ELR (cell line): ENCODE results near the gene SYP.
"Not testable (repeated sequence)": the region's sequence is repeated elsewhere in the genome, so short reads cannot be mapped to it uniquely, and the experiment has no call there.

Source experiments
- DNase-seq: peaks from one replicate; pipeline ENCODE4 v3.0.0-alpha.2; 2015; ENCODE audit warnings: low read depth

SYP gene

DNA sequence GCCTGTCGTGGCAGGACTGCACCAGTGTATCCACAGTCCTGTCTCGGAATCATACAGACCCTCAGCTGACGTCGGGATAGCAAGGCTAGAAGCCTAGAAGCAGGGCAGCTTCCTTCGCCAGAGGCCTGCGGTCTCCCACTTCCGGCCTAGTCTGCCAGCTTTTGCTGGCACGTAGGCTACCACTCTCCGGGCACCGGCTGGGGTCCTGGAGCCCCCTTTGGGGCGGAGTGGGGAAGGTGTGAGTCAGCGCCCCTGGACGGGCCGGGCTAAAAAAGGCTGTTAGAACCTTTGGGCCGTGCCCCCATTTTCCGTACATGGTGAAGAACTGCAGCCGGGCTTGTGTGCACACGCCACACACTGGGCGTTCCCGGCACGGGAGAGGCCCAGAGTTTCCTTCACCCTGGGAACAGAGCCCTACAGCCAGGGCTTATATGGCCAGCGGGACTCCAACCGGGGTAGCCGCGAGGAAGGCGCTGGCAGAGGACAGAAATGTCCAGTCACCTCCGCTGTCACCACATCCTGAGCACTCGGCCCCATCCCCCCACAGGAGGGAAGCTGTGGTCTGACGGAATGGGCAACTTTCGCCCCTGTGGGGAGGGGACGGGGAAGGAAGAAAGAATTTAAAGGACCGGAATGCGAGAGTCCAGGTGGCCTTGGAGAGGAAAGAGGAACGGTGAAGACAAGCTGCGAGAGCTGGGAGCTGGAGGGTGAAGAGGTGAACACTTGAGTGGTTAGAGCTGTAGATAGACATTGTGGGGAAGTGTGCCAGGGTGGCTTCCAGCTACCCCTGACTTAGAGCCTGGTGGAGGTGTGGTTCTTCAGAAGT, 32.9 kb downstream of the SYP start:
- DNase-seq = peak; percentile 77

DNA sequence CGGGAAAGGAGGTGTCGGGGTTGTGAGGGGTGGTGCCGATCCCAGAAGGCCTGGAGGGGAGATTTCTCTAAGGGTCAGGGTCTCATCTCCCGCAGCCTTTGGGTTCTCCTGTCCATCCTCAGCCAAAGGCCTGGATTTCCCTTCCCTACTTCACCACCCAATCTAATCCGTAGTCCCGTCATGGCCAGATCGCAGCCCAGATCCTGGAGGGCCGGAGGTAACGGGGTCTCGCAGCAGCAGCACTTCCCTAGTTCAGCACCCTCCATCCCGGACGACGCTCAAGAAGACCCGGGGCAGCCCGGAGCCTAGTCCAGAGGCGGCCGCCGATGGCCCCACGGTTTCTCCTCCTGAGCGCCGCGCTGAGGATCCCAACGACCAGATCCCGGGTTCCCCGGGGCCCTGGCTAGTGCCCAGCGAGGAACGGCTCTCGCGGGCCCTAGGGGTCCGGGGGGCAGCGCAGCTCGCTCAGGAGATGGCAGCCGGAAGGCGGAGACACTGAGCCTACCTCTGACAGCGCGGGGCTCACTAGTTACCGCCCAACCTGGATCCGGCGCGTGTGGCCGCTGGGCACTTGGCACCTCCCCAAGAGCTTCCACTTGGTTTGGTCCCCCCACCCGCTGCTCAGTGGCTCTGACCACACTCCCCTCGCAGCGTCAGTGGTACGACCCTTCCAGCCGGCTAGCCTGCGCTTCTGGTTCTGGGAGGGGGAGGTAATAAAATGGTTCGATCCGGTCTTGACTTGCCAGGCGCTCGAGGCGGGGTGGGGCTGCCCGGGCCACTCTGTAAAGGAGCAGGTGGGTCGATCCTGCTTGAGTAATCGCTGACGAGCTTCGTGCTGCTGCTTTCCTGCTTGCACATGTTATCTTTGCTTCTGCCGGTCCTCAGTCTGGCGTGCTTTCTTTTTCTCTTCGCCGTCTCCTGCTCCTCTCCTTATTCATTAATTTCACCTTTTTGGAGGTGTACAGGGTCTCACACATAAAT, 33.8 kb downstream of the SYP start:
- DNase-seq = peak; percentile 85

DNA sequence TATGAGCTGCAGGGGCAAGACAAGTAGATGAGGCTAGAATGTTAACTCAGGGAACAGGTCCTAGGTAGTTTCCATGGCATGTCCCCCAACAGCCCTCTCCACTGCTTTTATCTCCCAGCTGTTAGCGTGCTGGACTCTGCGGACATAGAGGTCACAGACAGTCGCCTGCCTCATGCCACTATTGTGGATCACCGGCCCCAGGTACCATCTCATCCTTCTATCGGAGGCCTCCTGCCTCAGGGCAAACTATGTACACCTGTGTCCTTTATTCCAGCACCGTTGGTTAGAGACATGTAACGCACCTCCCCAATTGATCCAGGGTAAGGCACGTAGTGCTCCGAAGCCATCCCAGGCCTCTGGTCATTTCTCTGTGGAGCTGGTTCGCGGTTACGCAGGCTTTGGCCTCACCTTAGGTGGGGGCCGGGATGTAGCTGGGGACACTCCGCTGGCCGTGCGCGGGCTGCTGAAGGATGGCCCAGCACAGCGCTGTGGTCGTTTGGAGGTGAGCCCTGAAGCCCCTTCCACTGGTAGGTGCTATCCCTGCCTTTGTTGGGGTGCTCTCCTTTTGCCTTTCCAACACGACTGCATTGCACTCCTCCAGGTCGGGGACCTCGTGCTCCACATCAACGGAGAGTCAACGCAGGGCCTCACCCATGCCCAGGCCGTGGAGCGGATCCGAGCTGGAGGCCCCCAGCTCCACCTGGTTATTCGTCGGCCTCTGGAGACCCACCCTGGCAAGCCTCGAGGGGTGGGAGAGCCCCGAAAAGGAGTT, 35.2 kb downstream of the SYP start:
- no peak for DNase-seq

DNA sequence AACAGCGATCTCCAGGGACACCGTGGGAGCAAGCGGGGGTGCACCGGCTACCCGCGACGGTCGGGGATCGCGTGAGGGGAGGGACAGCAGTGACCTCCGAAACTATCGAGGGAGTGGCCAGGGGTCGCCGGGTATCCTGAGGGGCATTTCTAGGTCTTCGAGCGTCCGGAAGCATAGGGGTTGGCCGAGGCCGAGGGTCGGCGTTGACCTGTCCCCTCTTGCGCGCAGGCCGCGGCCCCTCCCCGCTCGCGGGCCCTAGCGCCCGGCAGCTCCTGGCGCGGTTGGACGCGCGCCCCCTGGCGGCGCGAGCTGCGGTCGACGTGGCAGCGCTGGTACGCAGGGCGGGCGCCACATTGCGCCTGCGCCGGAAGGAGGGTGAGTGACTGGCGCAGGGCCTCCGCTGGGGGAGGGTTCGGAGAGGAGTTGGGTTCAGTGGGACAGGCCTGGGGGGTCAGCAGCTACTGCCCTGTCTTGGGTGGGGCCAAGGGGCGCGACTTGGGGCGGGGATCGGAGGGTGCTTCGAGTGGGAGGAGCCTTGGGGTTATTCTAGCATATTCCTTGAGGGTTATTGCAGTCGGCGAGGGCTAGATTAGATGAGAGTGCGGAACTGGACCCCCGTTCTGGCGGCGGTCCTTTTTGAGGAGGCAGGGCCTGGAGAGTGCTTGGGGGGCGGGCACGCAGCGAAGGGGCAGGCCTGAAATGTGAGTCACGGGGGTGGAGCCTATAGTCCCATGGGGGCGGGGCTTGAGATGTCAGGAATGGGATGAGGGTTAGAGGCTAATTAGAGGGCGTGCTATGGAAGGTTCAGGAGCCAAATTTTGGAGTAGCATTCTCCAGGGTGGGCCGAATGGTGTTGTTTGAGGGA, 36.2 kb downstream of the SYP start:
- peak; percentile 83 for DNase-seq

DNA sequence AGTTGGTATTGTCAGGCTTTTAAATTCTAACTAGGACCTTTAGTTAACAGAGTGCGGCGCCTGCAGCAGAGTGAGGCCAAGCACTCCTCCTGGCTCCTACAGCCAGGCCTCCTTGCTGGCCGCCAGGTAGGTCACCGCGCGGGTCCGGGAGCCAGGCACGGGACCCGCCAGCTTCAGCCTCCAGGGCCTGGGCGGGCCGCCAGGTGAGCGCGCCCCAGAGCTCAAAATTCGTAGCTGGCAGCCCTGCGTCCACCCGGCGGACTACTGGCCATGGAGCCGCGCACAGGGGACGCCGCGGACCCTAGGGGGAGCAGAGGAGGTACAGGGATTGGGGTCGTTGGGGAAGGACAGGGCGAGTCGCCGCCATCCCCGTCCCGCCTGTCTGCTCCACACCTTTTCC, 37.4 kb downstream of the SYP start, which contains the start of gene MAGIX:
MAGIX (plus strand) TSS at position 139 of the 400 bp plus-strand sequence; CDS start at position 271, 132 bp downstream.
- DNase-seq = no peak

DNA sequence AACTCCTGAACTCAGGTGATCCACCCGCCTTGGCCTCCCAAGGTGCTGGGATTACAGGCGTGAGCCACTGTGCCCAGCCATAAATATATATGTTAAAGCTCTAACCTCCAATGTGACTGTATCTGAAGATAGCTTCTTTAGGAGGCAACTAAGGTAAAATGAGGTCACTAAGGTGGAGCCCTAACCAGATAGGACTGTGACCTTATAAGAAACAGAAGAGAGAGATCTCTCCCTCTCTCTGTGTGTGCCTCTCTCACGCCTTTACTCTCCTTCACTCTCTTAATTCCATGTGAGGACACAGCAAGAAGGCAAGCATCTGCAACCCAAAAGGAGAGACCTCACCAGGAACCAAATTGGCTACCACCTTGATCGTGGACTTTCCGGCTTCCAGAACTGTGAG, 38.4 kb downstream of the SYP start:
- DNase-seq = no peak

DNA sequence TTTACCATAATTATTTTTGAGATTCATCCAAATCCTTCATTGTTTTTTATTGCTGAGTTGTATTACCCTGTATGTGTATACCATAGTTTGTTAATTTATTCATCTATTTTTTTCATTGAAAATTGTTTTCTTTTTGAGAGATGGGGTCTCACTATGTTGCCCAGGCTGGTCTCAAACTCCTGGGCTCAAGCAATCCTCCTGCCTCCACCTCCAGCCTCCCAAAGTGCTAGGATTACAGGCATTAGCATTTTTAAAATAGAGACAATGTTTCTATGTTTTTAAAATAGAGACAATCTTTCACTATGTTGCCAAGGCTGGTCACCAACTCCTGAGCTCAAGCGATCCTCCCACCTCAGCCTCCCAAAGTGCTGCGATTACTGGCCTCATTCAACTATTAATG, 39.1 kb downstream of the SYP start:
- DNase-seq = no peak

DNA sequence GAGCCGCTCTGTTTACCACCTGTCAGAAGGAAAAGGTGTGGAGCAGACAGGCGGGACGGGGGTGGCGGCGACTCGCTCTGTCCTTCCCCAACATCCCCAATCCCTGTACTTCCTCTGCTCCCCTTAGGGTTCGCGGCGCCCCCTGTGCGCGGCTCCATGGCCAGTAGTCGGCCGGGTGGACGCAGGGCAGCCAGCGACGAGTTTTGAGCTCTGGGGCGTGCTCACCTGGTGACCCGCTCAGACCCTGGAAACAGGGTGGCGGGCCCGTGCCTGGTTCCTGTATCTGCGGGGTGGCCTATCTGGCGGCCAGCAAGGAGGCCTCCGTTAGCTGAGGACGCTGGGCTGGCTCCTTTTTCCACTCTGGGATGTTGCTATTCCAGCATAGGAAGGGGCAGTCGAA, 42.8 kb downstream of the SYP start:
- no peak for DNase-seq

DNA sequence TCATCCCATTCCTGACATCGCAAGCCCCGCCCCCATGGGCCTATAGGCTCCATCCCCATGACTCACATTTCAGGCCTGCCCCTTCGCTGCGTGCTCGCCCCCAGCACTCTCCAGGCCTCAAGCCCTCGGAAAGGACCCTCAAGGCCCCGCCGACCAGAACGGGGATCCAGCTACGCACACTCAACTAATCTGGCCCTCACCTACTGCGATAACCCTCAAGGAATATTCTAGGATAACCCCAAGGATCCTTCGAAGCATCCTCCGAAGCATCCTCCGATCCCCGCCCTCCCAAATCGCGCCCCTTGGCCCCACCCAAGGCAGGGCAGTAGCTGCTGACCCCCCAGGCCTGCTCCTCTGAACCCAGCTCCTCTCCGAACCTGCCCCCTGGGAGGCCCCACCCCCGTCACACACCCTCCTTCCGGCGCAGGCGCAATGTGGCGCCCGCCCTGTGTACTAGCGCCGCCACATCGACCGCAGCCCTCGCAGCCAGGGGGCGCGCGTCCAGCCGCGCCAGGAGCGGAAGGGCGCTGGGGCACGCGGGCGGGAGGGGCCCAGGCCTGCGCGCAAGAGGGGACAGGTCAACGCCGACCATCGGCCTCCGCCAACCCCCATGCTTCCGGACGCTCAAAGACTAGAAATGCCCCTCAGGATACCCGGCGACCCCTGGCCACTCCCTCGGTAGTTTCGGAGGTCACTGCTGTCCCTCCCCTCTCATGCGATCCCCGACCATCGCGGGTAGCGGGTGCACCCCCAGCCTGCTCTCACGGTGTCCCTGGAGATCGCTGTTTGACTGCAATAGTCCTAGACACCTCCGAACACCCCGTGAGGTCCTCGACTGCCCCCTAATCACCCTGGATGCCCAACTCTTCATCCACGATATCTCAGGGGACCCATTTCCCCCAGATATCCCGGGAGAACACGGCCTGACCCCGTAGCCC, 43.8 kb downstream of the SYP start:
- peak; percentile 92 for DNase-seq

DNA sequence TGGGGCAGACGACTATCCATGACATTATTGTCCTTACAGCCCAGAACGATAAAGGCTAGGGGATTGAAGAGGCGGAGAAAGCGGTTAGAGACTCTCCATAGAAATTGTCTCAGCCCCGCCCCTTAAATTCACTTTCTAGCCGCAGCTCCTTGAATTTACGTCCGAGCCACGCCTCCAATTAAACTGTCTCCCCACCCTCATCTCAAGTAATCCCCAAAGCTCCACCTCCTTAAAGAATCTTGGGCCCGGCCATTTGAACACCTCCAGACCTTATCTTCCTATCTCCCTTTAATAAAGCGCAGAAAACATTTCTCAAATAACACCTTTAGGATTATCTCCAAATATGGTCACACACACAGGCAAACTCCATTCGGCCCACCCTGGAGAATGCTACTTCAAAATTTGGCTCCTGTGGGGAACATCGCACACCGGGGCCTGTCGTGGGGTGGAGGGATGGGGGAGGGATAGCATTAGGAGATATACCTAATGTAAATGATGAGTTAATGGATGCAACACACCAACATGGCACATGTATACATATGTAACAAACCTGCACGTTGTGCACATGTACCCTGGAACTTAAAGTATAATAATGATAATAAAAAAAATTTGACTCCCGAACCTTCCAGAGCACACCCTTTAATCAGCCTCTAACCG, 44.6 kb downstream of the SYP start:
- peak; percentile 78 for DNase-seq

DNA sequence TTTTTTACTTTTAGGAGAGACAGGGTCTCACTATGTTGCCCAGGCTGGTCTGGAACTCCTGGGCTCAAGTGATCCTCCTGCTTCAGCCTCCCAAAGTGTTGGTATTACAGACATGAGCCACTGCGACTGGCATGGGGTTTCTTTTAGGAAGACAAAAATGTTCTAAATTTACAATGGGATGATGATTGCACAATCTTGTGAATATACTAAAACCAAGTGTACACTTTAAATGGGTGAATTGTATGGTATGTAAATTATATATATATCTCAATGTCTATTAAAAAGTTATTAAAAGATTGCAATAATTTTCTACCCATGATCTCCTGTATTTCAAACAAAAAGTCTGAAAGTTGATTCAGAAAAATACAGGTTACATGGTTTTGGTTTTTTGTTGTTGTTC, 46.5 kb downstream of the SYP start:
- no peak for DNase-seq

DNA sequence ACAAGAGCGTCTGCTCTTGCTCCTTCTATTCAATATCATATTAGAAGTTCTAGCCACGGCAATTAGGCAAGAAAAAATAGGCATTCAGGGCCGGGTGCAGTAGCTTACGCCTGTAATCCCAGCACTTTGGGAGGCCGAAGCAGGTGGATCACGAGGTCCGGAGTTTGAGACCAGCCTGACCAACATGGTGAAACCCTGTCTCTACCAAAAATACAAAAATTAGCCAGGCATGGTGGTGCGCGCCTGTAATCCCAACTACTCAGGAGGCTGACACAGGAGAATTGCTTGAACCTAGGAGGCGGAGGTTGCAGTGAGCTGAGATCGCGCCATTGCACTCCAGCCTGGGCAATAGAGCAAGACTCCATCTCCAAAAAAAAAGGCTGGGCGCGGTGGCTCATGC, 50.7 kb downstream of the SYP start:
- not testable (repeated sequence) for DNase-seq

DNA sequence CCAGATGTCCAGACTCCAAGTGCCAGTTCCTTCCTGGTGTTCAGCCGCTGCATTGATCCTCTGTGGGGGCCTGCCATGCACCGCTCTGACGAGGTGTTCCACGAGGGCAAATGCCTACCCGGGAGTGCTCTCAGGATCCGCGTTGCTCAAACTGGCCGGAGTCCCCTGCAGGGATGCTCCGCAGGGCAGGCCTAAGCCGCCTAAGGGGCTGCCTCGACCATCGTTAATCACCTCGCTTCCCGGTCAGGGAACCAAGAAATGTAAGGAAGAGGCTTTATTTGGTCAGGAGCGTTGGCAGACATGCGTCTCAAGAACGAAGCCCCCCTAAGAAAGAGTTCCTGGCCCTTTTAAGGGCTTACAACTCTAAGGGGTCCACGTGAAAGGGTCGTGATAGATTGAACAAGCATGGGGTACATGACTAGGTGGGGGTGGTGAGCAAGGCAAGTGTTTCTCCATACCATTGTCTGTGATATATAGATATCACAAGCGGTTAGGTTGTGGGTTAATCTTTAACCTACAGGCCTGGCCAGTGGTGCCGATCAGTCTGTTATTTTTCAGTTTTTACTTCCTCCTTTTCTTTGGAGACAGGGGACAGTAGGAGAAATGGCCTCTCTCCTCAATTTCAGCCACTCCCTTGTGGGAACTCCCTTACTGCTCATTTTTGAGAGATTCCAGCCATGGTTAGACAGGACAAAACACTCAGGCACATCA, 51.4 kb downstream of the SYP start:
- not testable (repeated sequence) for DNase-seq

DNA sequence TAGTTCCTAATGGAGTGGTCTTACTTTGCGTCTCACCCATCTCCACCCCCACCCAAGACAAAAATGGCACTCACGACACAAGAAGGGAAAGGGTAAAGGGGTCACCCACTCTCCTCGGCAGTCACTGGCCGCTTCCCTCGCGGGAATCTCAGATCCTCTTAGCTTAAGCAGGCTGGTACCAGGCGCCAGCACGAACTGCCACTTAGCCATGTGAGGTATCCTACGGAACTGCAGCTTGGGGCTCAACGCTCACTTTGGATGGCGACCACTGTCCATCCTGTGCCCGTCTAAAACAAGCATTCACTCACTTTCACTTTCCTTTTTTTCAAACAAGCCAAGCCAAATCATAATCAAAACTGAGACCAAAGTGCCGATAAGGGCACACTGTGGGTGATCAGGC, 52.1 kb downstream of the SYP start:
- DNase-seq = no peak

DNA sequence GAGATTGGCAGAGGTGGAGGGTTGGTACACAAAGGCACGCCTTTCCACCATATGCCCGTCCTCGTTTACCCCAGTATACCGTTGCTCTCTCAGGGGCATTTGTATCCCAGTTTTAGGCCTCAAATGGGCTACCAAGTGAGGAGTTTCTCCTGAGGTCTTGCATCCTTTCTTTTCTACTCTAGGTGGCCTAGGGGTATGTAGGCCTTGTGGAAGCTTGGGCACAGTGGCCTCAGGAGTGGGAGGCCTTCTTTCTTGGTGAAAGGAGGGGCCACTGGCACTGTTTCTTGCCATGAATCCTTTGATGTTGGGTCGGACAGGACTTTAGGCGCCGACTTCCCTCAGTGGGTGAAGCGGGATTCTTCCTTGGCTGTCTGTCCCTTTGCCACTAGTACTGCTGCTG, 52.7 kb downstream of the SYP start:
- DNase-seq = no peak

DNA sequence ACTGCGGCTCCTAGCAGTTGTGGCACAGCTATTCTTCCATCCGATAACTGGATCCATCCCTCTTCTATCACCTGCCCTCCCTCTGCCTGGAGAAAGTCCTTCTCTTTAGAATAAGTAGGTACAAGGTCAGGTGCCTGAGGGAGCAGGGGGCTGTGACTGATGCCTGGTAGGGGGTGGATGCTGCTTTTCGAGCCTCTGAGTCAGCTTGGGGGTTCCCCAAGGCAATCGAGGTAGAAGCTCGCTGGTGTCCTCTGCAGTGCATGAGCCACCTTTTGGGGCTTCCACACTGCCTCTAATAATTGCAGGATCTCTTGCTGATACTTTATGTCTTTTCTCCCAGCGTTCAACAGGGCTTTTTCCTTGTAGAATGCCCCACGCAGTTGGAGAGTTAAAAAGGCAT, 56.8 kb downstream of the SYP start:
- not testable (repeated sequence) for DNase-seq

DNA sequence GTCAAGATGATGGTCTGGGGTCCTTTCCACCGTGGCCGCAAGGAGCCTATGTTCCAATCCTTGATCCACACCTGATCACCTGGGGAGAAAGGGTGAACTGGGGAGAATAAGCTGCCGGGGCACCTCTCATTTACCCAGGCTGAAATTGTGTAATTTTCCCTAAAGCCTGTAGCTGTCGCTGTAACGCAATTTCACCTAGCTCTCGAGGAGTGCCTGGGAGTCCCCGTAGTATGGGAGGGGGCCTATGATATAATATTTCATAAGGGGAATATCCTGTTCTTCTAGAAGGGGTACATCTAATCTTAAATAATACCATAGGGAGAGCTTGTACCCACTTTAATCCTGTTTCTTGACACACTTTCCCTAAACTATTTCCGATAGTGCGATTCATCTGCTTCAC, 57.7 kb downstream of the SYP start:
- peak; percentile 33 for DNase-seq

DNA sequence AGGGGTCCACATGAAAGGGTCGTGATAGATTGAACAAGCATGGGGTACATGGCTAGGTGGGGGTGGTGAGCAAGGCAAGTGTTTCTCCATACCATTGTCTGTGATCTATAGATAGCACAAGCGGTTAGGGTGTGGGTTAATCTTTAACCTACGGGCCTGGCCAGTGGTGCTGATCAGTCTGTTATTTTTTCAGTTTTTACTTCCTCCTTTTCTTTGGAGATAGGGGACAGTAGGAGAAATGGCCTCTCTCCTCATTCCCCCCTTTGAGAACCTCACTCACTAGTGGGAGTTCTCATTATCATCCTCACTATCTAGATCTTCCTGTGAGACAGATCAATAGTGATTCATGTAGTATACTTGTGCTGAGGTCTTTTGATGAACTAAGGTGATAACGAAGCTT, 60.3 kb downstream of the SYP start:
- no peak for DNase-seq
